AG10803 (cell line): Measurements from ENCODE around the gene CHTOP.
A peak's percentile ranks its signal among the peaks of the same experiment; 100 is the strongest.

Experiments used
- DNase-seq: peaks from one replicate; pipeline ENCODE4 v3.0.0; 2010; ENCODE audit warnings: low read depth
- H3K4me3 ChIP-seq: 2 replicates; pipeline ENCODE4 v1.5.1; 2011; ENCODE audit warnings: mild to moderate bottlenecking, low read length, control low read depth
- TF ChIP-seq, protein P1 (sequence below): conservative IDR thresholded peaks from 2 replicates; pipeline ENCODE4 v1.5.1; 2011; ENCODE audit warnings: mild to moderate bottlenecking, low read length, control low read depth, inconsistent platforms

Gene CHTOP

DNA sequence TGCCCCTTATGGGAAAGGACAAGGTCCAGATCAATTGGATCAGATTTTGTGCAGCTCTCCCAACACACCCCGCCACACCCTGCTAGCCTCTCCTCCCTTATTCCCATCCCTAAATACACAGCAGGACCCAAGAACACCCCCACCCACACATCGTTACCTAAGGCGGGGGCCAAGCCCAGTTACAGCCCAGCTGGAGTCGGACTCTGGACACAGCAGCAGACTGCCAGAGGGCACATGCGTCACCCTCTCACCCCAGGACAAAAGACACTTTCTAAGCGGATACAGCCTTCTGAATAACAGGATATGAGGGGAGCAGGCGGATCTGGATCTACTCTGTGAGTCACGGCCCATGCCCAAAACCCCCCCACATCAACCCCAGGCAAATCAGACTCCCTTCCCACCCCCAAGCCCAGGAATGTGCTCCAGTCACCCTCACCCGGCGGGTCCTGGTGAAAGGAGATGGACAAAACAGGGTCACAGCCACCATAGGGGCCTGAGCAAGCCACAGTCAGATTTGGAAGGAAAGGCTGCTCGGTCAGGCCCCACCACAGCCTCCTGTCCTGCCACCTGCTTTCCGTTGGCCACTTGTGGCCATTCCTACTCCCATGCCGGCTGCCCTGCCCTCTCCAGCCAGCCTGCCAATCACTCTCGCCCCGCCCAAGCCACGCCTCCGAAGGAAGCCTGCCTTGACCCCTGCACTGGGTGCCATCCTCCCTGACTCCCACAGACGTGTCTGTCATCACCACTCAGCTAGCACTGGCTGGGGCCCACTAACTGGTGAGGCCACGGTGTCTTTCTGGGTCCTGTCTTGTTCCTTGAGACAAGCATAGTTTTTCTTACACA, 24.9 kb upstream of the CHTOP start:
- peak; percentile 86 for DNase-seq
- H3K4me3 ChIP-seq: peak overlapping the region; percentile 67
- TF ChIP-seq, protein P1, sequence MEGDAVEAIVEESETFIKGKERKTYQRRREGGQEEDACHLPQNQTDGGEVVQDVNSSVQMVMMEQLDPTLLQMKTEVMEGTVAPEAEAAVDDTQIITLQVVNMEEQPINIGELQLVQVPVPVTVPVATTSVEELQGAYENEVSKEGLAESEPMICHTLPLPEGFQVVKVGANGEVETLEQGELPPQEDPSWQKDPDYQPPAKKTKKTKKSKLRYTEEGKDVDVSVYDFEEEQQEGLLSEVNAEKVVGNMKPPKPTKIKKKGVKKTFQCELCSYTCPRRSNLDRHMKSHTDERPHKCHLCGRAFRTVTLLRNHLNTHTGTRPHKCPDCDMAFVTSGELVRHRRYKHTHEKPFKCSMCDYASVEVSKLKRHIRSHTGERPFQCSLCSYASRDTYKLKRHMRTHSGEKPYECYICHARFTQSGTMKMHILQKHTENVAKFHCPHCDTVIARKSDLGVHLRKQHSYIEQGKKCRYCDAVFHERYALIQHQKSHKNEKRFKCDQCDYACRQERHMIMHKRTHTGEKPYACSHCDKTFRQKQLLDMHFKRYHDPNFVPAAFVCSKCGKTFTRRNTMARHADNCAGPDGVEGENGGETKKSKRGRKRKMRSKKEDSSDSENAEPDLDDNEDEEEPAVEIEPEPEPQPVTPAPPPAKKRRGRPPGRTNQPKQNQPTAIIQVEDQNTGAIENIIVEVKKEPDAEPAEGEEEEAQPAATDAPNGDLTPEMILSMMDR: no peak

DNA sequence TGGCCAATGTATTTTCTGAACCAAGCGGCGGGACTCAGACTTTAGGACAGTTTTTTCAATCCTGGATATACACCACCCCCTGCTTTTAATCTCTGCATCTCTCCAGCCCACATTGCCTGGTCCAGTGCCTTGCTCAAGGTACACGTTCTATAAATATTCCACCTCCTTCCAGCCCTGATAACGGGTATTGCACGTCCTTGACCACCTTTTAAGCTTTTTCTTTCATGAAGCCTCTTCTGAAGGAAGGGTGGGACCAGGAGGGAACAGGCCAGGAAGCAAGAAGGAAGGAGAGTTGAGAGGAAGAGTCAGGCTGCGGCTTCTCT, 24.3 kb upstream of the CHTOP start:
- TF ChIP-seq, protein P1: no peak
- H3K4me3 ChIP-seq: peak overlapping the region; percentile 67
- DNase-seq: no peak

DNA sequence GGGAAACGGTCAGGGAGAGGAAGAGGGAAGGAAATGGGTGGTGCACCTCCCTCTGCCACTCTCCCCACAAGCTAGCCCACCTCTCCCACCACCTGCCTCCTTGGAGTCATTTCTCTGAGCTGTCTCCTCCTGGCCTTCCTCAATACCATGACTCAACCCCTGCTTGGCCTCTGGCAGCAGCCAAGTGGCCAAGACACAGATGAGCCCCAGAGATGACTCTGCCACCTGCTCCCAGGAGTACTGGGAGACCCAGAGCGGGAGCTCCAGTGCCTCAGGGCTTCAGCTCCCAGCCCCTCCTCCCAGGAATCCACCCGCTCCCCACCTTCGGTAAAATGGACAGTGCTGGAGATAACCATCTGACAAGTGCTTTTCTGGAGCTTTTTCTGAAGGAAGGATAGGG, 23.5 kb upstream of the CHTOP start:
- DNase-seq: no peak
- H3K4me3 ChIP-seq: peak overlapping the region; percentile 95
- TF ChIP-seq, protein P1: no peak

DNA sequence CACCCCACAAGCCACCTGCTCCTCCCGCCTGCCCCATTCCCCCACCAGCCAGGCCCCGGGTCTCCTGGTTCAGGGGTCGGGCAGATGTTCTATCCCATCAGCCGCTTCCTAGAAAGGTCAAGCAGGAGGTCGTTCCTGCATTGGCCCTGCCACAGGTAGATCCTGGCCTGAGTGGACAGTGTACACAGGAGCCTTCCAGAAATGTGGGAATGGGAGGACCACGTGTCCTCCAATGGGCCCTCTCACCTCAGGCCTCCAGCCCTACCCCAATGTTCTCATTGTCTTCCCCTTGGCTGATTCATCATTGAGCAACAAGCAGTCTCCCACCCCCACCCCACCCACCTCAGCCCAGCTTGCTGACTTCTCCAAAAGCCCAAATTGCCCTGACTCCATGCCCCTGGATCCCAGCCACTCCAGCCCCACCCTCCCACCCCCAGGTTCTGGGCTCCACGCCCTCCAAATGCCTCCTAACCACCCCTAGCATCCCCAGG, 23.0 kb upstream of the CHTOP start:
- TF ChIP-seq, protein P1: no peak
- peak; percentile 48 for DNase-seq
- peak overlapping the region; percentile 95 for H3K4me3 ChIP-seq

DNA sequence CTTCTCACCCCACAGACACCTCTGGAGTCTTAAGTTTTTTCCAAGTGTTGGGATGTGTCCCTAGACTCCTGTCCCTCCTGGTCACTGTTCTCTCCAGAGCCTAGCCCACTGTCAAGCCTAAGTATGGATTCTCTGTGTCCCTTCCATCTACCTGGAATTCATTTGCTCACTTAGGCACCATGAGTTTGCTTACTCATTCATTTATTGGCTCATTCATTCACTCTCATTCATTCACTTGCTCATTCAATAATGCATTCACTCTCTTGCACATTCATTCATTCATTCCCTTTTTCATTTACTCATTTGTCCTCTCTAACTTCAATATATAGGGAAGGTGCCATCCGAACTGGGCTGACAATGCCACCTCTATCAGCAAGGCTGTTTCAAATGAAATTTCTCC, 22.5 kb upstream of the CHTOP start:
- H3K4me3 ChIP-seq: peak overlapping the region; percentile 95
- TF ChIP-seq, protein P1: no peak
- no peak for DNase-seq

DNA sequence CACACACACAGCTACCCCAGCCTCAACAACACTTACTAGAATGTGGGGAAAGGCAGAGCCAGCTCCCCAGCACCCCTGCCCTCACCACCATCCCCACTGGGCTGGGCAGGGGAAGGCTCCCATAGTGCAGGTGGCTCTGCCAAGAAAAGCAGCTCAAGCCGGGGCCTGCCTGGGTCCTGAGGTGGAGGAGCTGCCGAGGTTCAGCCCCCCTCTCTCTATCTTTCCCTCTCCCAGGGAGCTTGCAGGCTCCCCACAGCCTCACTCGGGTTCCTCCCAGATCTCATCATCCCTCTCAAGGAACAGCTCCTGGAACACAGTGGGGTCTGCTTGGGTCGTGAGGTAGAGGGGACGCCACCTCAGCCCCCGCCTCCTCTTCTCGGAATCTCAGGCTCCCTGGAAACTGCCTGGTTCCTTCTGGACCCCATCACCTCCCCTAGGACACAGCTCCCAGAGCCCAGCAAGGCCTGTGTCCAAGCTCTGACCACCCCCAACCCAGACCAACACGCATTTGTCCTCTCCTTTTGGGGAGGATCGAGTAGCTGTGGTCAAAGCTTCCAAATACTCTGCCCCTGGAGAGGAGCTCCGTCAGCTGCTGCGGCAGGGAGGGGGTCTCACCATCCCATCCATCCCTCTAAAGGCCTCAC, 21.6 kb upstream of the CHTOP start:
- DNase-seq: no peak
- peak overlapping the region; percentile 95 for H3K4me3 ChIP-seq
- TF ChIP-seq, protein P1: no peak
